NCI-H2081 (cell line): ENCODE results near the gene NXPH4.
A peak's percentile ranks its signal among the peaks of the same experiment; 100 is the strongest.

Experiments
- DNase-seq, 2 experiments: peaks; one replicate each; lab custom pipeline; 2025; lab: John Stamatoyannopoulos, UW

Gene NXPH4

GRCh38 chr12:57231276-57232021, 14.9 kb downstream of the NXPH4 start:
- DNase-seq = no peak

DNA sequence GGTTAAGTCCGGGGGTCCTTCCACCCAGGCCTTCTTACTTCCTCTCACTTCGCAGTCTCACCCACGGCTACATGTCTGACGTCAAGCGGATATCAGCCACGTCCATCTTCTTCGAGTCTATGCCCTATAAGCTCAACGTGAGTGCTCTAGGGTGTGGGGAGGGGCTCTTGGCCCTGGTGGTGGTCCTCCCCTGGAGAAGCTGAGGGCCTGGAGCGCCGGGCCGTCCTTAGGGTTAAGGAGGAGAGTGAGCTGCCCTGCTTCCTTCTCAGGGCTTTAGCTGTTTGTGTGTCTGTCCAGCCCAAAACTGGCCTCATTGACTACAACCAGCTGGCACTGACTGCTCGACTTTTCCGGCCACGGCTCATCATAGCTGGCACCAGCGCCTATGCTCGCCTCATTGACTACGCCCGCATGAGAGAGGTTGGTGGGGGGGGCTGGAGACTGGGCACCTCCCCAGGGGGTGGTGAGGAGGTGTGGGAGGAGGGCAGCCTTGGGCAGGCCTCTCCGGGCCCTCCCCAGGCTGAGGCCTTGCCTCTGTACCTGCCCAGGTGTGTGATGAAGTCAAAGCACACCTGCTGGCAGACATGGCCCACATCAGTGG, 15.7 kb downstream of the NXPH4 start:
- no peak for DNase-seq

GRCh38 chr12:57233357-57234232, 17.0 kb downstream of the NXPH4 start:
- no peak for DNase-seq

DNA sequence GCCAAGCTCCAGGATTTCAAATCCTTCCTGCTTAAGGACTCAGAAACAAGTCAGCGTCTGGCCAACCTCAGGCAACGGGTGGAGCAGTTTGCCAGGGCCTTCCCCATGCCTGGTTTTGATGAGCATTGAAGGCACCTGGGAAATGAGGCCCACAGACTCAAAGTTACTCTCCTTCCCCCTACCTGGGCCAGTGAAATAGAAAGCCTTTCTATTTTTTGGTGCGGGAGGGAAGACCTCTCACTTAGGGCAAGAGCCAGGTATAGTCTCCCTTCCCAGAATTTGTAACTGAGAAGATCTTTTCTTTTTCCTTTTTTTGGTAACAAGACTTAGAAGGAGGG, 17.6 kb downstream of the NXPH4 start:
- DNase-seq = no peak

DNA sequence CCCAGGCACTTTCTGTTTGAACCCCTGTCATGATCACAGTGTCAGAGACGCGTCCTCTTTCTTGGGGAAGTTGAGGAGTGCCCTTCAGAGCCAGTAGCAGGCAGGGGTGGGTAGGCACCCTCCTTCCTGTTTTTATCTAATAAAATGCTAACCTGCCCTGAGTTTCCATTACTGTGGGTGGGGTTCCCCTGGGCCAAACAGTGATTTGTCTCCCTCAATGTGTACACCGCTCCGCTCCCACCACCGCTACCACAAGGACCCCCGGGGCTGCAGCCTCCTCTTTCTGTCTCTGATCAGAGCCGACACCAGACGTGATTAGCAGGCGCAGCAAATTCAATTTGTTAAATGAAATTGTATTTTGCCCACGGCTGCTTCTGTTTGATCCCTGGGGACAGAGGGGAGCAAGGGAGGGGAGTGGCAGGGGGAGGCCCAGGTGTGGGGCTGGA, 18.0 kb downstream of the NXPH4 start:
- DNase-seq = no peak

DNA sequence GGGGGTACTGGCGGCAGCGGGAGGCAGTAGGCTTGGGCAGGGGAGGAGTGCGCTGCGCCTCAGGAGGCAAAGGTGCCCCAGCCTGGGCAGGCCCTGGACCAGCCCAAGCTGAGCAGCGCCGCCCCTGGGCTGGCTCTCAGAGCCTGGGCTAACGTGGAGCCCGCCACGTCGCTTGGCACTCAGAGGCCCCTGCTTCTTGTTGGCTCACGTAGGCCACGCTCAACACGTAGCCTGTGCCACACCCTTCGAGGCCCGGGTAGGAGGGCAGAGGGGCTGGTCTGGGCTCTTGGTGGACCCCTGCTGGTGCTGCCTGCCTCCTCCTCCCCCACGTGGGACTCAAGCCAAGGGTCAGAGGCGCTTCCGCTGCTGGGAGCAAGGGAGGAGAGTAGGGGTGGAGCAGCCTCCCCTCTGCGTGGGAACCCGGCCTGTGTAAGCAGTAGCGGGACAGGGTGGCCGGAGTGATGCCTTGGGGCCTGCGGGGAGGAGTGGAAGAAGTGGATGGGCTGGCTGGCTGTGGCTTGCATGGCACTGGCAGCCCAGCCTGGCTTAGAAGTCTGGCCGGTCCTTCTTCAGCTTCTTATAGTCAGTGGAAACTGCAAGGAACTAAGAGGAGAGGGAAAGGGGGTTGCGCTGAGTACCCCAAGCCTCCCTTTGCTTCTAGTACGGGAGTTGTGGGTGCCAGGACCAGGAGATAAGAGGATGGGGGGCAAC, 18.6 kb downstream of the NXPH4 start:
- DNase-seq = peak in 1 of 2 experiments; percentile 43

- DNase-seq = no peak
Observed at GRCh38 chr12:57235728-57236131, 19.1 kb downstream of the NXPH4 start.

DNA sequence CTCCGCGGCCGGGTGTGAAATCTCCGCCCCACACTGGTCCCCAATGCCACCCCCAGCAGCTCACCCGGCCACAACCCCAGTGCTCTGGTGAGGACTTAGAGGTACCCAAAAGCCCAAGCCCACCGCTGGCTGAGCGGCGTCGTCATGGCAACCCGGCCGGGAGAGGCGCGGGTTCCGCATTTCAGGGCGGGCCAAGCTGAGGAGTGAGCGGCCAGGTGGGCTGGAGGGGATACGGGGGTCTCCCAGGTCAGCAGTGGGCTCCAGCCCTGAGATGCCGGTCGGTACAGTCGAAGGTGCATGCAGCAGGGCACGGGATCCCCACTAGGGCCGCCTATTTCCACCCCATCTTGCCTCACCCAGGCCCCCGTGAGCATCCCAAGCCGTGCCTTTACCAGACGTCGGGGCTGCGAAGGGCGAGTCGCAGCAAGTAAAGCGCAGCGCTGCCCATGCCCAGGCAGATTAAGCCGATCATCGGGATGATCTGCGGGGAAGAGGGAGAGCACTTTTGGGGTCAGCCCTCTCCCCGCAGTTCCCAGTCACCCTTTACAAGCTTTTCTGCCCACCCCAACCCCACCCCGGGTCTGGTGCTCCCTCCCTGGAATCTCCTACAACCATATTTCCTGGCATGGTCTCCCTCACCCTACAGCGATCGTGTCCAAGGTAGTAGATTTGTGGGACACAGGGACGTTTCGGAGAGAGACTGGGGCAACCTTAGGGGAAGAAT, 19.8 kb downstream of the NXPH4 start:
- no peak for DNase-seq

GRCh38 chr12:57236925-57237595, 20.5 kb downstream of the NXPH4 start:
- no peak for DNase-seq

DNA sequence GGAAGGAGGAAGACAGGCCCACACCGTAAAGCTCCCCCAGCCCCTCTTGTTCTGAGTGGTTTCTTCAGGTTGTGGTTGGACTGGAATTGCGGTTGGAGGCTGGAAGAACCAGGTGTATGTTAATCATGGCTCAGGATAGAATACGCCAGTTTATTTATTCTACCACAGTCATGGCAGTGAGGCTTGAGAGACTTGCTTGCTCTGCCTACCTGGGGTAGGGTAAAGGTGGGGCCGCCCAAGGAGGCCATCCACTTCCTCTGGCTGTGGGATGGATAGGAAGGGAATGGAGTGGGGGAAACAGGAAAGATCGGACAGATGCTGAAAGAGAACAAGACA, 21.0 kb downstream of the NXPH4 start:
- no peak for DNase-seq

GRCh38 chr12:57237932-57238853, 21.6 kb downstream of the NXPH4 start:
- DNase-seq = peak; percentile 40 to 42

- peak; percentile 78 to 83 for DNase-seq
Observed at GRCh38 chr12:57238854-57239554, 22.4 kb downstream of the NXPH4 start.

GRCh38 chr12:57239587-57240065, 23.0 kb downstream of the NXPH4 start:
- no peak for DNase-seq

GRCh38 chr12:57240066-57240921, 23.7 kb downstream of the NXPH4 start:
- peak; percentile 58 to 75 for DNase-seq

- DNase-seq = no peak
Observed at GRCh38 chr12:57240926-57241401, 24.4 kb downstream of the NXPH4 start.

- no peak for DNase-seq
Observed at GRCh38 chr12:57241402-57242310, 25.1 kb downstream of the NXPH4 start.

- peak; percentile 68 to 78 for DNase-seq
Observed at GRCh38 chr12:57242329-57242690, 25.7 kb downstream of the NXPH4 start.
